Measurements from ENCODE around the gene LBX2. TPM values are rescaled to one million over a fixed set of nuclear protein-coding genes. Genes with fewer than 3 reads are reported as not detected.

LBX2 gene
- total and polyA plus RNA-seq, 4 experiments from 2014 or later, result 0.23 to 0.30 TPM; not detected in 2

- no peaks in the 10 kb centered on the region for H3K9me3 ChIP-seq (ENCODE audit: control insufficient read depth in 1 of 2, low read length in 2 of 2)
- no peak overlapping the region for H3K4me3 ChIP-seq (ENCODE audit: low read length in 2 of 2)
- H3K27me3 Mint-ChIP-seq, result peaks cover 18 to 21% of the 10 kb centered on the region in 2 donors
- ChIA-PET CTCF (ENCODE audit: partially characterized antibody) (no interaction called here), POLR2A (ENCODE audit: partially characterized antibody) (no interaction called here)
- no peak for DNase-seq
- intact Hi-C loops (cut with micrococcal nuclease), result no loop called here
- H3K36me3 Mint-ChIP-seq, result peaks cover 7 to 8% of the 10 kb centered on the region in 2 donors
- H3K27ac Mint-ChIP-seq, result no peak overlapping the region
- no peaks in the 10 kb centered on the region for H3K27me3 ChIP-seq (ENCODE audit: insufficient read depth, low read length)
- no peaks in the 10 kb centered on the region for H3K4me1 ChIP-seq (ENCODE audit: insufficient read depth, low read length)
- no peak overlapping the region for H3K27ac ChIP-seq (ENCODE audit: low read depth, low read length)
- no peaks in the 10 kb centered on the region for H3K9me3 Mint-ChIP-seq
- no peak overlapping the region for H3K4me3 Mint-ChIP-seq
- H3K36me3 ChIP-seq (ENCODE audit: insufficient read depth, low read length), result no peaks in the 10 kb centered on the region
- peaks cover 2 to 5% (median 4%) of the 10 kb centered on the region in 4 donors for H3K4me1 Mint-ChIP-seq
Observed at GRCh38 chr2:74537140-74537539, 37.7 kb upstream of the LBX2 start.

GRCh38 chr2:74536166-74536950 lies 37.0 kb upstream of the LBX2 start:
- peaks cover 9 to 10% of the 10 kb centered on the region in 2 donors for H3K36me3 Mint-ChIP-seq

GRCh38 chr2:74535440-74535965 lies 36.1 kb upstream of the LBX2 start:
- CTCF ChIA-PET (ENCODE audit: partially characterized antibody), result no interaction called here
- H3K27ac Mint-ChIP-seq, result peak overlapping the region in 2 of 7 donors; percentile 18 to 37
- DNase-seq, result no peak
- Histone ChIP-seq H3K4me1 (ENCODE audit: insufficient read depth, low read length) (peaks cover 16% of the 10 kb centered on the region), H3K36me3 (ENCODE audit: insufficient read depth, low read length) (no peaks in the 10 kb centered on the region), H3K27me3 (ENCODE audit: insufficient read depth, low read length) (no peaks in the 10 kb centered on the region), H3K4me3 (ENCODE audit: low read length in 2 of 2) (no peak overlapping the region), H3K9me3 (ENCODE audit: control insufficient read depth in 1 of 2, low read length in 2 of 2) (no peaks in the 10 kb centered on the region), H3K27ac (ENCODE audit: low read depth, low read length) (no peak overlapping the region)
- intact Hi-C loops (cut with micrococcal nuclease), result no loop called here
- H3K27me3 Mint-ChIP-seq, result peaks cover 14 to 18% of the 10 kb centered on the region in 2 donors
- peaks cover 9 to 11% of the 10 kb centered on the region in 2 donors for H3K36me3 Mint-ChIP-seq
- POLR2A ChIA-PET (ENCODE audit: partially characterized antibody), result no interaction called here
- no peak overlapping the region for H3K4me3 Mint-ChIP-seq
- H3K4me1 Mint-ChIP-seq, result peaks cover 15 to 21% (median 20%) of the 10 kb centered on the region in 4 donors
- H3K9me3 Mint-ChIP-seq, result no peaks in the 10 kb centered on the region

More at GRCh38 chr2:74536166-74536950, 37.0 kb upstream of the LBX2 start:
- H3K4me1 Mint-ChIP-seq, result peaks cover 7 to 13% (median 11%) of the 10 kb centered on the region in 4 donors
- peaks cover 7% of the 10 kb centered on the region for H3K4me1 ChIP-seq (ENCODE audit: insufficient read depth, low read length)
- no peaks in the 10 kb centered on the region for H3K27me3 ChIP-seq (ENCODE audit: insufficient read depth, low read length)
- no peaks in the 10 kb centered on the region for H3K36me3 ChIP-seq (ENCODE audit: insufficient read depth, low read length)
- no peak overlapping the region for H3K4me3 Mint-ChIP-seq
- POLR2A ChIA-PET (ENCODE audit: partially characterized antibody), result no interaction called here
- no peaks in the 10 kb centered on the region for H3K9me3 ChIP-seq (ENCODE audit: control insufficient read depth in 1 of 2, low read length in 2 of 2)
- no peak overlapping the region for H3K27ac ChIP-seq (ENCODE audit: low read depth, low read length)
- DNase-seq, result no peak
- intact Hi-C loops (cut with micrococcal nuclease), result no loop called here
- peaks cover 18 to 21% of the 10 kb centered on the region in 2 donors for H3K27me3 Mint-ChIP-seq
- H3K27ac Mint-ChIP-seq, result no peak overlapping the region
- CTCF ChIA-PET (ENCODE audit: partially characterized antibody), result no interaction called here
- H3K4me3 ChIP-seq (ENCODE audit: low read length in 2 of 2), result no peak overlapping the region
- no peaks in the 10 kb centered on the region for H3K9me3 Mint-ChIP-seq

GRCh38 chr2:74534411-74534810 lies 35.0 kb upstream of the LBX2 start:
- POLR2A ChIA-PET (ENCODE audit: partially characterized antibody), result interaction anchor here (1.3 to 6.3 kb wide), 2 partner anchors 51 to 78 kb away, joined by 4 to 74 read pairs; partner anchors contain the start of genes INO80B, TTC31 and WBP1
- intact Hi-C loops (cut with micrococcal nuclease), result loop anchor here (5.0 kb wide), 1 partner anchor 267 kb away; no protein-coding TSS in a partner anchor
- peaks cover 9 to 17% of the 10 kb centered on the region in 2 donors for H3K36me3 Mint-ChIP-seq

GRCh38 chr2:74533464-74533863 lies 34.1 kb upstream of the LBX2 start:
- peaks cover 16 to 32% (median 27%) of the 10 kb centered on the region in 4 donors for H3K4me1 Mint-ChIP-seq
- Histone ChIP-seq H3K27ac (ENCODE audit: low read depth, low read length) (no peak overlapping the region), H3K27me3 (ENCODE audit: insufficient read depth, low read length) (no peaks in the 10 kb centered on the region), H3K4me3 (ENCODE audit: low read length in 2 of 2) (no peak overlapping the region), H3K4me1 (ENCODE audit: insufficient read depth, low read length) (peaks cover 24% of the 10 kb centered on the region), H3K36me3 (ENCODE audit: insufficient read depth, low read length) (no peaks in the 10 kb centered on the region), H3K9me3 (ENCODE audit: control insufficient read depth in 1 of 2, low read length in 2 of 2) (no peaks in the 10 kb centered on the region)
- H3K36me3 Mint-ChIP-seq, result peaks cover 9 to 23% of the 10 kb centered on the region in 2 donors
- DNase-seq, result no peak
- H3K4me3 Mint-ChIP-seq, result no peak overlapping the region
- no peak overlapping the region for H3K27ac Mint-ChIP-seq
- POLR2A ChIA-PET (ENCODE audit: partially characterized antibody), result interaction anchor here (1.3 to 6.3 kb wide), 3 partner anchors 50 to 284 kb away, joined by 4 to 74 read pairs (median 4); partner anchors contain the start of genes INO80B, TTC31 and WBP1
- H3K9me3 Mint-ChIP-seq, result no peaks in the 10 kb centered on the region
- intact Hi-C loops (cut with micrococcal nuclease), result loop anchor here (5.0 kb wide), 1 partner anchor 266 kb away; no protein-coding TSS in a partner anchor
- CTCF ChIA-PET (ENCODE audit: partially characterized antibody), result interaction anchor here (1.0 to 6.4 kb wide), 5 partner anchors 15 to 283 kb away, joined by 3 to 63 read pairs (median 19); partner anchors contain the start of genes CCDC142 and TTC31
- peaks cover 6 to 10% of the 10 kb centered on the region in 2 donors for H3K27me3 Mint-ChIP-seq

More at GRCh38 chr2:74534411-74534810, 35.0 kb upstream of the LBX2 start:
- H3K9me3 Mint-ChIP-seq, result no peaks in the 10 kb centered on the region
- Histone ChIP-seq H3K4me1 (ENCODE audit: insufficient read depth, low read length) (peaks cover 16% of the 10 kb centered on the region), H3K9me3 (ENCODE audit: control insufficient read depth in 1 of 2, low read length in 2 of 2) (no peaks in the 10 kb centered on the region), H3K27ac (ENCODE audit: low read depth, low read length) (no peak overlapping the region), H3K4me3 (ENCODE audit: low read length in 2 of 2) (no peak overlapping the region), H3K27me3 (ENCODE audit: insufficient read depth, low read length) (no peaks in the 10 kb centered on the region), H3K36me3 (ENCODE audit: insufficient read depth, low read length) (no peaks in the 10 kb centered on the region)
- H3K27me3 Mint-ChIP-seq, result peaks cover 14 to 15% of the 10 kb centered on the region in 2 donors
- peaks cover 16 to 24% (median 21%) of the 10 kb centered on the region in 4 donors for H3K4me1 Mint-ChIP-seq
- no peak overlapping the region for H3K27ac Mint-ChIP-seq
- CTCF ChIA-PET (ENCODE audit: partially characterized antibody), result interaction anchor here (0.7 to 6.4 kb wide), 3 partner anchors 11 to 286 kb away, joined by 3 to 63 read pairs (median 3); partner anchors contain the start of genes CCDC142 and TTC31
- DNase-seq, result no peak
- no peak overlapping the region for H3K4me3 Mint-ChIP-seq

GRCh38 chr2:74532222-74532621 lies 32.8 kb upstream of the LBX2 start:
- Mint-ChIP-seq H3K27ac (peak overlapping the region in 6 of 7 donors; percentile 3 to 93 (median 30)), H3K4me1 (peaks cover 19 to 44% (median 34%) of the 10 kb centered on the region in 4 donors), H3K36me3 (peaks cover 19 to 35% of the 10 kb centered on the region in 2 donors), H3K27me3 (peaks cover 0 to under 1% of the 10 kb centered on the region in 2 donors), H3K9me3 (no peaks in the 10 kb centered on the region), H3K4me3 (peak overlapping the region; percentile 13 to 78 (median 56))
- intact Hi-C loops (cut with micrococcal nuclease), result loop anchor here (1.0 to 5.0 kb wide), 2 partner anchors 49 to 265 kb away; partner anchors contain the start of gene TTC31
- H3K4me3 ChIP-seq (ENCODE audit: low read length in 2 of 2), result no peak overlapping the region
- no peak overlapping the region for H3K27ac ChIP-seq (ENCODE audit: low read depth, low read length)
- ChIA-PET POLR2A (ENCODE audit: partially characterized antibody) (interaction anchor here (0.7 to 6.3 kb wide), 9 partner anchors 16 to 282 kb away, joined by 3 to 87 read pairs (median 8); partner anchors contain the start of genes C2orf81, CCDC142, INO80B and MRPL53), CTCF (ENCODE audit: partially characterized antibody) (interaction anchor here (0.8 to 6.4 kb wide), 22 partner anchors 22 to 709 kb away, joined by 3 to 63 read pairs (median 4); partner anchors contain the start of genes BOLA3, C2orf81, CCDC142 and MRPL53)
- DNase-seq, result peak in 4 of 5 donors; percentile 39 to 56 (median 46)
- H3K4me1 ChIP-seq (ENCODE audit: insufficient read depth, low read length), result peaks cover 31% of the 10 kb centered on the region
- no peaks in the 10 kb centered on the region for H3K27me3 ChIP-seq (ENCODE audit: insufficient read depth, low read length)
- no peaks in the 10 kb centered on the region for H3K9me3 ChIP-seq (ENCODE audit: control insufficient read depth in 1 of 2, low read length in 2 of 2)
- peaks cover 9% of the 10 kb centered on the region for H3K36me3 ChIP-seq (ENCODE audit: insufficient read depth, low read length)
